Keratinocyte (primary cell): ENCODE results near the gene MAPRE2.

ENCODE experiments used
- CTCF ChIP-seq, 3 experiments: IDR thresholded peaks in 1 of 3; conservative IDR thresholded peaks in 1 of 3; optimal IDR thresholded peaks in 1 of 3; 2 replicates in 2 of 3; 3 replicates in 1 of 3; pipeline versions ENCODE3 to v1.5.1; 2011; ENCODE audit warnings: low read length in 3 of 3, mild to moderate bottlenecking in 3 of 3, moderate library complexity in 2 of 3, control low read depth in 1 of 3, inconsistent platforms in 1 of 3; ENCODE audit not compliant: insufficient read depth in 2 of 3; ENCODE audit errors: extremely low read depth in 1 of 3
- EZH2 ChIP-seq: IDR thresholded peaks from one replicate; pipeline ENCODE4 v1.6.1; 2012; ENCODE audit warnings: inconsistent platforms, mild to moderate bottlenecking, low read length, moderate library complexity

GRCh38 chr18:35029770-35030169 lies 11.4 kb upstream of the MAPRE2 start:
- TF ChIP-seq CTCF (optimal IDR thresholded peaks at IDR 0.05 in 1 of 3, IDR thresholded peaks at IDR 0.05 in 1 of 3, conservative IDR thresholded peaks at IDR 0.05 in 1 of 3; ENCODE audit: extremely low read depth in 1 of 3, insufficient read depth in 2 of 3, low read length in 3 of 3) = no peak
- no peak for TF ChIP-seq EZH2
